ENCODE measurements around the gene SLC40A1. TPM values are rescaled to one million over a fixed set of nuclear protein-coding genes. Genes with fewer than 3 reads are reported as not detected.

SLC40A1 gene
- total RNA-seq, 6 experiments from 2014 or later: 101 to 289 (median 134) TPM

DNA sequence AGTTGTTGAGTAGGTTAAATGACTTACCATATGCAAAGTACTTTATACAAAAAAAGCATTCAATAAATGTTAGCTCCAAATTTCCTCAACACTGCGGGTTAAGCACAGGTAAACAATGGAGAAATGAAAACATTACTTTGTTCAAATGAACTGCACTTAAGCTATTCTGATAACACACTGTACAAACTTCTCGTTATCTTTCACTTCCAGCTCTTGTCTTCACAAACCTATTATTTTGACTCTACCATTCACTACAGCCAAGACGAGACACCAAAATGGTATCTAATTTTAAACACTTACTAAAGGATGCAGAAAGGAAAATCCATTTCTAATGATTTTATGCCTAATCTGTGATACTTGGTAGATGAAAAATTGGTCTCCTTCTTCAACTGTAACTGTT, 43.8 kb downstream of the SLC40A1 start:
- ATAC-seq (no peak), DNase-seq (no peak)
- TF ChIP-seq CTCF (IDR thresholded peaks at IDR 0.05): no peak
- no peak for TF ChIP-seq POLR2A (IDR thresholded peaks at IDR 0.05)
- Histone ChIP-seq H3K9me3 (no peaks in the 10 kb centered on the region), H3K27me3 (no peaks in the 10 kb centered on the region), H3K36me3 (no peaks in the 10 kb centered on the region), H3K4me3 (no peak overlapping the region), H3K4me1 (peaks cover 0 to 24% (median 6%) of the 10 kb centered on the region in 4 donors), H3K27ac (no peak overlapping the region)
- WGBS (ENCODE audit: insufficient coverage, low coverage, low lambda C conversion rate, missing lambda C conversion rate): 72% methylated on average over 3 of the region's 3 CpGs
- intact Hi-C loops (cut with DNase I): no loop called here

GRCh38 chr2:189534854-189535832, 45.4 kb downstream of the SLC40A1 start:
- H3K9me3 ChIP-seq: no peaks in the 10 kb centered on the region
- no peaks in the 10 kb centered on the region for H3K36me3 ChIP-seq
- intact Hi-C loops (cut with DNase I): no loop called here
- 62% methylated on average over 1 of the region's 1 CpG for WGBS (ENCODE audit: insufficient coverage, low coverage, low lambda C conversion rate, missing lambda C conversion rate)
- TF ChIP-seq POLR2A (IDR thresholded peaks at IDR 0.05): no peak
- TF ChIP-seq CTCF (IDR thresholded peaks at IDR 0.05): no peak
- DNase-seq (no peak), ATAC-seq (peak; percentile 46 to 83 (median 64))
- H3K4me3 ChIP-seq: no peak overlapping the region
- H3K27me3 ChIP-seq: no peaks in the 10 kb centered on the region
- peaks cover 0 to 11% (median 2%) of the 10 kb centered on the region in 4 donors for H3K4me1 ChIP-seq
- H3K27ac ChIP-seq: peak overlapping the region in 1 of 3 donors; percentile 29

DNA sequence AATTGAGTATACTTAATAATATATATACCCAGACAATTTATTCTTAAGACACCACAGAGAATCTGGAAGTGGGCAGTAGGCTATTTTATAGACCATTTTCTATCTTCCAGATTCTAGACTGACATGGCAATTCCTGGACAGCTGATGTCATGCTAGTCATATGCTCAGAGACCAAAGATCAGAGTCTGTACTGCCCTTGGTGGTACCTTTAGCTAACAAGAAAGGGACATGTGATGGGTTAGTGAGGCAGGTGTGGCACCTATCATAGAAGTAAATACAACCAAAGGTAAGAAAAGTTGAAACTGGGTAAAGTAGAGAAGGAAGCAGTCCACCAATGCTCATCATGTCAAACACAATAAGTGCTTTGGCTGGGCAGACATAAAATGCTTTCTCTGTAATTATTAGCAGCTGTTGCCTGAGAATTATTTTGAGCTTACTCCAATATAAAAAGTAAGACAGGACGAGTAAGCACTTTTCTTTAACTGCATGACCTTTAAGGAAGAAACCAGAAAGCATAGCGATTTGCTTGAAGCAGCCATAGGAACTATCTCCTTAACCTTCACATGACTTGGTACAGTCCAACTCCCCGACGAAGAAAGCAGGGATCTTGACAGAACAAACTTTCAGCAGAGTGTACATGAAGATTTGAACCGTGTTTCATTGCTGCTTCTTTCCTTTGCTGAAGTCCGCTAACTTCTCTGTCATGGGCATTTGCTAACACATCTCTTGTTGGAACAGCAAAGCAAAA, 47.1 kb downstream of the SLC40A1 start:
- Histone ChIP-seq H3K27ac (peak overlapping the region in 1 of 3 donors; percentile 12), H3K36me3 (no peaks in the 10 kb centered on the region), H3K4me1 (peaks cover 0 to 11% (median 2%) of the 10 kb centered on the region in 4 donors), H3K4me3 (no peak overlapping the region), H3K27me3 (no peaks in the 10 kb centered on the region), H3K9me3 (no peaks in the 10 kb centered on the region)
- peak; percentile 60 to 81 (median 68) for ATAC-seq
- WGBS (ENCODE audit: insufficient coverage, low coverage, low lambda C conversion rate, missing lambda C conversion rate): 79% methylated on average over 5 of the region's 6 CpGs
- no peak for DNase-seq
- TF ChIP-seq POLR2A (IDR thresholded peaks at IDR 0.05) (no peak), CTCF (IDR thresholded peaks at IDR 0.05) (no peak)
- intact Hi-C loops (cut with DNase I): no loop called here

- intact Hi-C loops (cut with DNase I): no loop called here
- Histone ChIP-seq H3K9me3 (no peaks in the 10 kb centered on the region), H3K4me3 (no peak overlapping the region), H3K4me1 (peaks cover 0 to 21% (median 8%) of the 10 kb centered on the region in 4 donors), H3K27me3 (no peaks in the 10 kb centered on the region), H3K27ac (no peak overlapping the region), H3K36me3 (no peaks in the 10 kb centered on the region)
- TF ChIP-seq POLR2A (IDR thresholded peaks at IDR 0.05) (no peak), CTCF (IDR thresholded peaks at IDR 0.05) (no peak)
- WGBS (ENCODE audit: insufficient coverage, low coverage, low lambda C conversion rate, missing lambda C conversion rate): 94% methylated on average over 3 of the region's 3 CpGs
- DNase-seq: no peak
- ATAC-seq: peak in 2 of 4 donors; percentile 35 to 45
Observed at GRCh38 chr2:189530965-189531637, 49.5 kb downstream of the SLC40A1 start.
